Sciatic nerve (tissue), 2 donors: ENCODE results near the gene ZC3H6. TPM values are rescaled to one million over a fixed set of nuclear protein-coding genes. Genes with fewer than 3 reads are reported as not detected.

Experiments used
- ATAC-seq: fragments of 200-7000 bp; cut with Tn5 transposase; one replicate; pipeline ENCODE4 v1.9.1; 2020; ENCODE audit warnings: mild to moderate bottlenecking, moderate library complexity
- DNase-seq: peaks from one replicate; pipeline ENCODE4 v3.0.0-alpha.2; 2020; ENCODE audit warnings: low spot score
- intact Hi-C: fragments of 100-400 bp; cut with DNase I; formaldehyde crosslinking; loops from one replicate; pipeline ENCODE4 v1.14.2; 2022
- total RNA-seq: library from RNA; stranded (reverse); fragmentation: NEBNext Ultra II Directional; extraction: Animal tissue kit (Norgen Biotek cat#: 25700); gene quantifications from one replicate; pipeline ENCODE4 v1.2.1, GENCODE V29; 2021
- donor health status: DM: no; HTN: no; CAD: no.
- donor health status: DM: no; HTN: no; CAD: no.

ZC3H6 gene
- total RNA-seq = 37.7 TPM

GRCh38 chr2:112275311-112275886 is at the start of gene ZC3H6:
Gene ZC3H6 (plus strand): TSS chr2:112275597. CDS start chr2:112275995, 398 bp downstream.
- DNase-seq = peak; percentile 99
- ATAC-seq = peak; percentile 100
- intact Hi-C loops = no loop called here

GRCh38 chr2:112229348-112229747 is 46.0 kb upstream of the ZC3H6 start:
- DNase-seq (no peak), ATAC-seq (no peak)
- intact Hi-C loops = no loop called here

GRCh38 chr2:112230371-112230770 is 45.0 kb upstream of the ZC3H6 start:
- intact Hi-C loops = no loop called here
- DNase-seq = no peak

GRCh38 chr2:112239862-112240261 is 35.5 kb upstream of the ZC3H6 start:
- intact Hi-C loops = no loop called here
- DNase-seq (no peak), ATAC-seq (no peak)

More at GRCh38 chr2:112230371-112230770, 45.0 kb upstream of the ZC3H6 start:
- ATAC-seq = no peak

GRCh38 chr2:112242384-112242783 is 33.0 kb upstream of the ZC3H6 start:
- DNase-seq (no peak), ATAC-seq (no peak)
- intact Hi-C loops = no loop called here

- intact Hi-C loops = no loop called here
- ATAC-seq = no peak
- DNase-seq = no peak
These were observed 32.2 kb upstream of the ZC3H6 start for GRCh38 chr2:112243233-112243632.

GRCh38 chr2:112244854-112245253 is 30.5 kb upstream of the ZC3H6 start:
- no peak for ATAC-seq
- intact Hi-C loops = no loop called here

GRCh38 chr2:112251271-112251670 is 24.1 kb upstream of the ZC3H6 start:
- DNase-seq (no peak), ATAC-seq (no peak)
- intact Hi-C loops = no loop called here

More at GRCh38 chr2:112244854-112245253, 30.5 kb upstream of the ZC3H6 start:
- no peak for DNase-seq

- intact Hi-C loops = no loop called here
- no peak for DNase-seq
- no peak for ATAC-seq
These were observed 22.1 kb upstream of the ZC3H6 start for GRCh38 chr2:112253261-112253815.

- ATAC-seq (peak; percentile 99), DNase-seq (peak; percentile 96)
- intact Hi-C loops = no loop called here
These were observed 20.7 kb upstream of the ZC3H6 start, which contains the start of gene ZC3H8 for GRCh38 chr2:112254466-112255240. Gene ZC3H8 (minus strand): TSS chr2:112255042. CDS start chr2:112254981, 61 bp downstream.

GRCh38 chr2:112255875-112256274 is 19.5 kb upstream of the ZC3H6 start:
- no peak for ATAC-seq
- intact Hi-C loops = no loop called here
- DNase-seq = no peak

- DNase-seq (no peak), ATAC-seq (no peak)
- intact Hi-C loops = no loop called here
These were observed 18.7 kb upstream of the ZC3H6 start for GRCh38 chr2:112256654-112257053.

GRCh38 chr2:112257575-112257974 is 17.8 kb upstream of the ZC3H6 start:
- no peak for ATAC-seq

GRCh38 chr2:112259509-112260294 is 15.7 kb upstream of the ZC3H6 start:
- peak; percentile 91 for DNase-seq
- intact Hi-C loops = loop anchor here (10.0 kb wide), 1 partner anchor 175 kb away; the partner anchor contains the start of gene RGPD8
- peak; percentile 79 for ATAC-seq

More at GRCh38 chr2:112257575-112257974, 17.8 kb upstream of the ZC3H6 start:
- DNase-seq = no peak
- intact Hi-C loops = no loop called here

GRCh38 chr2:112260295-112260625 is 15.1 kb upstream of the ZC3H6 start:
- intact Hi-C loops = loop anchor here (10.0 kb wide), 1 partner anchor 175 kb away; the partner anchor contains the start of gene RGPD8

GRCh38 chr2:112262876-112263275 is 12.5 kb upstream of the ZC3H6 start:
- intact Hi-C loops = loop anchor here (10.0 kb wide), 1 partner anchor 172 kb away; the partner anchor contains the start of gene RGPD8
- ATAC-seq (no peak), DNase-seq (no peak)

More at GRCh38 chr2:112260295-112260625, 15.1 kb upstream of the ZC3H6 start:
- no peak for ATAC-seq
- no peak for DNase-seq

GRCh38 chr2:112268547-112268946 is 6.8 kb upstream of the ZC3H6 start:
- no peak for DNase-seq
- intact Hi-C loops = loop anchor here (10.0 kb wide), 1 partner anchor 166 kb away; the partner anchor contains the start of gene RGPD8
- ATAC-seq = no peak

GRCh38 chr2:112272669-112273068 is 2.7 kb upstream of the ZC3H6 start:
- DNase-seq (no peak), ATAC-seq (no peak)
- intact Hi-C loops = no loop called here

GRCh38 chr2:112273349-112273748 is 2.0 kb upstream of the ZC3H6 start:
- DNase-seq = no peak
- no peak for ATAC-seq
- intact Hi-C loops = no loop called here
